AML-193 (cell line): Measurements from ENCODE around the gene CTTNBP2.

Source experiments
- DNase-seq, 2 experiments: peaks; one replicate each; lab custom pipeline; 2025; lab: John Stamatoyannopoulos, UW

The CTTNBP2 gene

DNA sequence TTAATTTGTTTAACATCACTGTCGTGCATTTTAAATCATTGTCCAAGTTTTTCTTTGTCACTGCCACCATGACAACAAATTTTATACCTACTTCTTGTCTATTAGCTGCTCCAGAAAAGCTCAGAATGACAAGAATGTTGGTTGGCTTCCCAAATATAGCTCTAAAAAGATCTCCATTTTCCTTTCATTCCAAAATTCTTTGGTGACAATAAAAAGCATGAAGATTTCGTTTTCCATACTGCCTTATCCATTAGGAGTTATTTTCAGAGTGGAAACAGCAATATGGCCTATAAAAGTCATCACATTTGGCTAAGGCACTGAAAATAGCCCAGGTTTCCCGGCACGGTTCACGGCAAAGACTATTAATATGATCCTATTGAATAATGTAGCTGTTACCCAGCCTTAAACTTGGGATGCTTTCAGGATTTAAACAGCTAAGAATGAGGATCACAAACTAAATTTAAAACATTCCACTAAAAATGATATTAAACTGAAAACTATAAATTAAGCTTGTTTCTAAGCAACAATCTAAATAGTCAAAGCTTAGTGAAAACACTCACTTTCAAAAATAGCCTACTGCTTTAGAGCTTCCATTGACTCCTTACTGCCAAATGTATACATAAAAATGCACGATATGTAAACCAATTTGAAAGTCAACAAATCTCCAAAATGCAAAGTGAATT, 2.7 kb downstream of the CTTNBP2 start:
- no peak for DNase-seq

DNA sequence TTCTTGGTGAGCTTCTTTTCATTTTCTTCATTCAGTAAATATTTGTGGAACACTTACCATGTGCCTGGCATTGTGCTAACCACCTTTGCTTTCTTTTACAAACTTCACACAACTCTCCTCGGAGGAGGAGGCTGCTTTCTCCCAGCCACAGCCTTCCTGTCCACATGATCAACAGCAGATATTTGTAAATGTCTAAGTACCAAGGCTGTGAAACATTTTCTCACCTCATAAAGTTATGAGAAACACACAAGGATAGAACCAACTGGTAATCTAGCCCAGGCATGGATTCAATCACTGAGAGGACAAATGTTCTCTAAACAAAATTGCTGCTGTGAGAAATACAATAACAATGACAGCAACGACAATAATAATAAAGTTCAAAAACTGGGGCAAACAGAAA, 3.9 kb downstream of the CTTNBP2 start:
- no peak for DNase-seq

DNA sequence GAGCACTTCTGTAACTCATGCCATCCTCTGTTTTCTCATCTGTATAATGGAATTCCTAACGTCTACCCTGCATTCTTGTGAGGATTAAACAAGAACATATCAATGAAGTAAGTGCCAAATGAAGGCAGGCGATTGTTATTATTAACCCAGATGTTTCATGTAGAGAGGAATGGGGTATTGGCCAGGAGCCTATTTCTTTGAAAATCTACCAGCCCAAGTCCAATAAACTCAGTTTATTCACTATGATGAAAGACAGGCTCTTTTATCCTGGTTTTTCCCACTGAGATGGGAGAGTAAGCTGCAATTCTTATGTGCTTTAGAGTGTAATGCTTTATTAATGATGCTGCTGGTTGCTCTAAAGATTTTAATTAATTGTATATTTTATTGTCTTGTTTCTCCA, 9.6 kb downstream of the CTTNBP2 start:
- DNase-seq, result no peak

DNA sequence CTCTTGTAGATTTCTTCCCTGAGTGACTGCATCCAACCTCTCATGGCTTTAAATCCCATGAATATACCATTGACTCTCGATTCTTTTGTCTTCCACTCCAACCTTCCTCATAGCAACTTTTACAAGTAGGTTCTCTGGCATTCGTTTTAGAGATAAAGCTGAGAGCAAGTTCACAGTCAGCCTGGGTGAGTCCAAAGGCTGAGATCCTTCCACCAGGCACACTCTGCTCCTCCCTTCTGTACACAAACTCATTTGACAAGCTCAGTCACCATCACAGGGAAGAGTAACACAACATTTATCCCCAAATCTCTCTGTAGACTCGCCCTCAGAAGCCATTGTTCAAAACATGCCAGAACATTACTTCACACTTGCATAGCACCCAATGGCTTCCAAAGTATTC, 10.9 kb downstream of the CTTNBP2 start:
- no peak for DNase-seq

DNA sequence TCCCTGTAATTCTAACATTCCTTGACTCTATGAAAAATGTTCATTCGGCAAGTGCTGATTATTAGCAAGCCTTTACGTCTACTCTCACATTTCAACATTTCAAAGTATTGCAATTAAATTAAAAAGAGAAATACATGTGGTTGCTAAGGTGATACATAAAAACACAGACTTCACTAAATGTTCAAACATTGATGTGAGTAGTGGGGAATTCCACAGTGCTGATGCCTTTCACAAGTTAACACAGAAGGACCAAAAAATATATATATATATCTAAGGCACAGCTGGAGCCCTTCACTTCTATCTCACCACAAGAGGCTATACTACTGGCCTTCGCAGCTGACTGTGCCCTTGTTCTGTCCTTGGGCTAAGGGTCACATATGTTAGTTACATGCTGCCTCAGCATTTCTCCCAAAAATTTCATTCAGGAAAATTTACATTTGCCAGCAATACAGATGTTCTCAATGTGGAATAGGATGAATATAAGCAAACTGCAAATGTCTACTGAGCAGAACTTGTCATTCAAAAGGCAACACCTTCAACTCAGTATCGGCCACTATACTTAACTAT, 13.9 kb downstream of the CTTNBP2 start:
- DNase-seq, result no peak

DNA sequence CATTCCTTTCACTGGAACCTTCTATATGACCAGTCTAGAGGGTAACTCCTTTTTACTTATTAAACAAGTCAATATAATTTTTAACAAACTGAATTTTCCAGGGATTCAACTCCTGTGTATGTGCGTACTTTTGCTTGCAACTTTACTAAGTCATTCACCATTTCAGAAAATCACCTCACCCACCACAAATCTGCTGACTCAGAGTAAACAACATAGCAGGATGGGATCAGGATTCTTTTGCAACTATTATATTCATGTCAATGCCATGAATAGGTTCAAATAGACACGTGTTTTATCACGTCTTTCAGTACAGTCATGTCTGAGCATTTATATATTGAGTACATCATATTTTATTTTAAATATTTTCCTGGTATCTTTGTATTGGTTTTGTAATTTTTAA, 14.5 kb downstream of the CTTNBP2 start:
- no peak for DNase-seq

DNA sequence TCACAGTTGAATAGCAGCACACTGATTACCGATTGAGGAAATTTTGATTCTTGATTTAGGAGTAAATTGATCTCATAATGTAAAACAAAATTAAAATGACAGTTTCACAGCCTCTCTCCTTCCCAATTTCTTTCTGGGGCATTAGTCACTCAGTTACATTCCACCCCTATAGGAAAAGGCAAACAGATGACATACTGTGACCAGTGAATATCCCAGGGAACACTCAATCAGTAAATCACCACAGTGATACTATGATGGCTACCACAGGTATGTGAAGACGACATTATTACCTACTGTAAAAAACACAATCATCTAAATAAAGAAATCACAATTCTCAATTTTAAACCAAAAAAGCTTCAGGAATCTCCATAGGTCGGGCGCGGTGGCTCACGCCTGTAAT, 15.5 kb downstream of the CTTNBP2 start:
- DNase-seq, result no peak

DNA sequence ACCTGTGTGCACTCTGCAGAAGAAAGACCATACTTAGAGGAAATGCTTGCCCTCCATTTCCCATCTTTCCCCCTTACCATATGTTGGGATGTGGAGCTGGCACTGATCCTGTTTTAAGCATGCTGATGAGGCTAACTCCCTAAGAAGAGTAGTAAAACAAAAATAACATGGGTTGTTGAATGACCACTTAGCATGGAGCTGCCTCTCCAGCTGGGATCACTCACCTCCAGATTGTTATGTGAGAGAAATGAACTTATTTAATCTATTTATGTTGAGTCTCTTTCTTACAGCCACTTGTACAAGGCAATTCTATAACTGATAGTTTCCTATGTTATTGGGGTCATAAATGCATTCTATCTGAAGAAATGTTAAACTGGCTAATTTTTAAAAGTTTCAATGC, 17.0 kb downstream of the CTTNBP2 start:
- no peak for DNase-seq

DNA sequence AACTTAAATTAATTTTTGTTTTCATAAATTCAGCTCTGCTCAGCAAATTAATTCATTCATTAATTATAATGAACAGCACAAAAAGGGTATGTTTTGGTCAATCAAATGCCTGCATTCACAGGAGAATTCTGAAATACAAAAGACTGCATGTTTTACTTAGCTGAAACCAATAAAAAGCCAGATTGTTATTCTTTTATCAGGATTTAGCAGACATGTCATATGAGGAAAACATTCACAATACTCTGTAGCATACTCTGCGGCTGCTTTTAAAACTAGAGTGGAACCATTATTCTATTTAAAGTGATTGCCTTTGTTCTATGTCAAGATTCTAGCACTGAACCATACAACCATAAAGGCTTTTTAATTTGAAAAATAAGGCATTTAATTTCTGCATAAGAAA, 19.1 kb downstream of the CTTNBP2 start:
- DNase-seq, result no peak

DNA sequence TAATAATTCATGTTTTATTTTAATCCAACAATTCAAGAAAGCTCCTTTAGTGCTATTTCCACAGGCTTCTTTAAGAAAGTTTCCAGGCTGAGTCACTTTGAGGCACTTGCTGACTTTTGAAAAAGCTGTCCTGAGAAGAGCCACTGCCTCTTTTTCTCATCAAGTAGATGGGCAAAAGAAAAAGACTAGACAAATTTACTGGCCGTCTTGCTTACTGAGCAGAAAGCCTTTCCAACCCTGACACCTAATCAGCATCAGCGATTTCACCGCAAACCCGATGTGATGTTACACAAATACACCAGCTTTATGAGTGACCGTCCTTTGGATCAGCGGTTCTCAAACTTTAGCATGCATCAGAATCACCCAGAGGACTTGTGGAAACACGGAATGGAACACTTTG, 24.3 kb downstream of the CTTNBP2 start:
- DNase-seq, result no peak

DNA sequence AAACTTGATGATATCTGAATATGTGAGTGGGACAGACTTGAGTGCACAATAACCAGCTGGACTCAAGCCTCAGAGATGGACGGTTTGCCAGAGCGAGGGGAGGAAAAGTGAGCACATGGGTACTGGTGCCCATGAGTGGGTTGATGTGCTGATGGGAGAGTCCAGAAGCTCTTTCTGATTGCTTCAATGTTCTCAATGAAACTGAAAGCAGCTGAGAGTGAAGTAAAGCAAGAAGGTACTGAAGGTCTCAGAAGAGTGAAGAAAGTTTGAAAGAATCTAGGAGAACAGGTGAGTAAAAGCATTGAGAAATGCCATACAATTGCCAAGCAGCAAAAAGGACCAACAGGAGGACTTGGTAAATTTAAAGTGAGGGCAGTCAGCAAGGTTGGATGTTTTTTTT, 28.6 kb downstream of the CTTNBP2 start:
- no peak for DNase-seq

DNA sequence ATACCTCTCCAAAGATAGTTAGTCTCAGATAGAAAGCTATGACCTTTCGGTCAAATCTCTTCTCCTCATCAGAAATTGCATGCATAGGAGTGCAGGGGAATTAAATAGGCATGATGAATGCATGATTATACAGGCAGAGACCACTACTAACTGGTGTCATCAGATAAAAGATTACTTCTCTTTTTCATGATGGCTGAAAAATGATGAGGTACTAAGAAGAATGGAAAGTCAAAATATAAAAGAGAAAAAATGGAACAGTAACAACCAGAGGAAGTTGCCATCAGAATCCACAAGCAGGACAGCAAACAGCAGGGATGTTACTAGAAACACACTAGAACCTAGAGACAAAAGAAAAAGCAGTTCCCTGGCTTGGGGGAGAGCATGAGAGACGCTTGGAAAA, 31.6 kb downstream of the CTTNBP2 start:
- DNase-seq, result no peak

DNA sequence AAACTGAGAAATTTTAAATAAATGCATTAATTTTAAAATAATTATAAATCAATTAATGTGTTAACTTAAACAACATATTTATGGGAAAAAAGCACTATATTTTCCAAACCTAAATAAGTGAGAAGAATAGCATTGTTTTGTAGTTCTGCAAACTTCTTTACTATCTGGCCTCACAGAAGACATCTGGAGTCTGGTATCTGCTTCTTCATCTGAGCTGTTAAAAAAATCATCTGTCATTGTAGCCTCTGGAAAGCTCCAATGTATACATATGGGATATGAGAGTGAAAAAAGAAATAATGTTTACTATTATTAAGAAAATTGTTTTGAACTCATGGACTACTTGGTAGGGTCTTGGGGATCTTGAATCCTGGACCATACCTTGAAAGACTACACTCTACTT, 32.2 kb downstream of the CTTNBP2 start:
- no peak for DNase-seq

DNA sequence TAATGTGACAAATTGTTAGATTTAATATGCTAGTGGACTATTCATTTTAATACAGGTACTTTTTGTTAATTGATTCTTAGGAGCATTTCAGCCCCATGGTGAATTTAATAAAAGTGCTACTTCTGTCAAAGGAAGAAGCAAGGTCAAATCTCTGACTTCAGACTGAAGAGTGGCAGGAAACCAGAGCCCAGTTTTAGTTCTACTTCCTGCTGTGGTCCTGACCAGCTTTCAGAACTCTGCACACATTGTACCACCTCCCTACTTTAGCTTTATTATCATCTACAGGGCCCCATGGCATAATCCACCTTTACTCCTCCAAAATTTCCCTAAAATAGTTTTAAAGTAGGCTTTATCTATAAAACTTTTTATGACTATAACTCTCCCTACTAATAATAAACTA, 33.7 kb downstream of the CTTNBP2 start:
- no peak for DNase-seq

DNA sequence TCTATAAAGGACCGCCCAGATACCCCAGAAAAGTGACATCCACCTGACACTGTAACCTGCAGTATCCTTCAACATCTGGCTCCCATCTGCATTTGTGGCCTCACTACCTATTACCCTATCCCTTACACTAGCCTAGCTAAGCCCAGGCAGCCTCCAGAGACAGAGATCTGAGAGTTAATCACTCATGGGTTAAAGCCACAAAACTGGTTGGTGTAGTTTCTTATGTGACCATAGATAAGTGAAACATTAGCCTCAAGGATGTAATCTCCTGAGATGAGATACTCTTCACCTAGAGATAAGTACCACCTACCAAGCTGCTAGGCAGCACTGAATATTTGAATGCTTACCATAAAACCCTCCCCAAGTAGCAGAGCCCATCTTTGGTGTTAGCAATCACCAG, 35.4 kb downstream of the CTTNBP2 start:
- no peak for DNase-seq

DNA sequence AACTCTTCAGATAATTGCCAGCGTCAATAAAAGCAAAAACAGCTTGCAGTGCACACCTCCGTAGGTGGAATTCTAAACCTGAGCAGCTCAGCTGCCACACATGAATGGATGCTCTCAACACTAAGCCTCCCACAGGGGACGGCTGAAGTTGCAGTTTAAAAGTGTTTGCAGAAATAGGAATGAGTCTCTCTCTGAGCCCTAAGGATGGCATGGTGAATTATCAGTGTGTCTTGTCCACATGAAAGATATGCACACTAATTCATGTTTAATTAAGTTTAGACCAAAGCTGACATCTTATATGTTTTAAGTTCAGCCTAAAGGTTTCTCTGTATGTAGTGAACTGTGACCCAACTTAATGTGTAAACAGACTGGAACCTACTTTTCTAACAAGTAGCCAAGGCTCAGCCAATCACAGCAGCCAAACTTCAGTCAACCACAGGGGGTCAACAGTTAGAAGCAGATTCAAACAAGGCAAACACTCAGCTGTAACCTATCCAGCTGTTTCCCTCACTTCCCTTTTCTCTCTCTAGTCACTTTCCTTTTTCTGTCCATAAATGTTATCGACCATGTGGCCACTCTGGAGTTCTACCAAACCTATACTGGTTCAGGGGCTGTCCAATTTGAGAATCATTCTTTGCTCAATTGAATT, 38.1 kb downstream of the CTTNBP2 start:
- no peak for DNase-seq

DNA sequence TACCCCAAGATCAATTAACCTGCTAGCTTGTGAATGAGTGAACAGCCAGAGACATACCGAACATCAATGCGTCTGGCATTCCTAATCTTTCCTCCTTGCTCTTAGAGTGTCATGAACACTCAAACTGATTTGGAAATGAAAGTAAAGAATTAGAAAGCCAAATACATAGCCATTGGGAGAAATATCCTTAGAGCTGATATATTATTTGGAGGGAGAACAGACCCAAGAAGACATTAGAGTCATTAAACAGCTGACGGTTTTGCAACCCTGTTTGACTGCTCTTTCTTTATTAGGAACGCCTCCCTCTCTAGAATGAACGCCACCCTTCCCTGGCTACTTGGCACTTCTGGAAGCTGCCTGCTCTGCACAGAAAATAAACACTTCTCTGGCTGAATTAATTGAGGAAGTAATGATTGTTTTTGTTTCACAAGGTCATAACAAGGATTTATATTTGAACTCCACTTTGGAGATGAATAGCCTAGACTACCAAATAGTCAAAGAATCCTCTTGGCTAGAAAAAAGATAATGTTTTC, 42.8 kb downstream of the CTTNBP2 start:
- DNase-seq, result no peak

DNA sequence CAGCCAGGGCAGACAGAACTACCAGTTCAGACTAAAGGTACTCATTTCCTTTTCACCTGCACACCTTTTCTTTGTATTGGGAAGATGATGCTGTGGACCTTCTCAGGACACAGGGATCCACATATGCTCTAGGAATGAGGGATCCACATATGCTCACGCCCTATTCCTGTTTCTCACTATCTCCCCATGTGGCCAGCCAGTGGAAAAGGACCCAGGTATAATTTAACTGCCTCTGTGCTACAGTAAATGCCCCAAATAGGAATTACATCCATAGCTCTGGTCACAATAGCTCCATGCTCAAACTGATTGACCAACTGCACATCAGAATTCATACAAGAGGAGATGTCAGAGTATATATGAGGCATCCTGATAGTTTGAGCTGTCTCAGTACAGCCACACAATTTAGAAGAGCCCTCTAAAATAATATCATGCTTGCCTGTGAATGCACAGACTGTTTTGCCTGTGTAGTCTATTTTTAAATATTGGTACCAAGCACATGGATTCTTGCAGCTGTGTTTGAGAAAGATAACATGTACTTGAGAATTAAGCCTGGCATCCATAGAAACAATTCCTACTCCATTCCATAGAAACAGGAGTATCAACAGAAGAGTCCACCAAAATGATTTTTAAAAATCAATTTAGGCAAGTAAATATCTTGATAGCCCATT, 43.7 kb downstream of the CTTNBP2 start:
- DNase-seq, result no peak

DNA sequence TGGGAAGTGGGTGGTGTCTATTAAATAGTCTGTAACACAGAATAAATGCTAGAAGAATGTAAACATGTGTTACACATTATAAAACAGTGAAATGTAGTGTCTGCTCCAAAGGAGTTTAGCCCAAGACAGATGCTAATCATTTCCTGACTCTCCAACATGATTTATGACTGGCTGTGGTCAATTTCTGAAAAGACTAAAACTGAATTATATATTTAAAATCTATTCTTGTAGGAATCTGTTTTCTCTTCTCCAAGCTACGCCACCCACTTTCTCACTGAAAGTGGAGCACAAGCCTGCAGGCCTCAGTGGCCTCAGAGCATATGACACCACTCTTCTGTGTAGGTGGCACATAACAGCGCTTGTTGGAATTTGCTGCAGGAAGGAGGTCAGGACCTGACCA, 44.4 kb downstream of the CTTNBP2 start:
- no peak for DNase-seq

DNA sequence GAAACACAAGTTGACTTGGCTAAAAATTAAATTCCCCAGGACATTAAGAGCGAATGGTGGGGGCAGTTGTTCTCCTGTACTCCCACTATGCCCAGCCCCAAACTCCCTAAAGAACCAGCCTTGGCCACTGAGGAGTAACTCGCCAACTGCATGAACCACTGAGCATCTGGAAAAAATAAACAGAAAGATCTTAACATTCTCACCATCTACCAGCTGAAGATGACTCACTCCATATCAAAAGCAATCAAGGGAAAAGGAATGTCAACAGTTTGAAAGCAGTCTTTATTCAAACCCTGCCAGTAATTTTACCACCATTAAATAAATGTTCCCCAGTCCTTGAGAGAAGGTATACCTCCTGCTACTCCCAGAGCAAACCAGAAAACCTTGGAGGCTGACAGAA, 45.4 kb downstream of the CTTNBP2 start:
- DNase-seq, result no peak

DNA sequence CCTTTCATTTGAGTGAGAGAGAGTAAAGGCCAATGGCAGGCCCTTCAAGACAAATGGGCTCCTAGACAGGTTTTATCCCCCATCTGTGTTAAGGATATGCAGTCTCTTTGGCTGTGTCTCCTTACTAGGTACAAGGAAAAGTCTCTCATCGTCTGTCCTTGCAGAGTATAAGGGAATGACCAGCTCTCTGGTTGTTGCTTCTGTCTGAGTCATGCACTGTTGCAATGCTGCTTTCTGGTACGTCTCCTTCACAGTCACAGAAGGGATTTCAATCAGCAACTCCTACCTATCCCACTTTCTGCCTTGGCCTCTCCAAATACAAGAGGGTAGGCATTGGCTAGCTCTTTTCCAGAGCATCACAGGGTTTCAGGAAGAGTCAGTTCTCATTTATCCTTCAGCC, 48.1 kb downstream of the CTTNBP2 start:
- no peak for DNase-seq

DNA sequence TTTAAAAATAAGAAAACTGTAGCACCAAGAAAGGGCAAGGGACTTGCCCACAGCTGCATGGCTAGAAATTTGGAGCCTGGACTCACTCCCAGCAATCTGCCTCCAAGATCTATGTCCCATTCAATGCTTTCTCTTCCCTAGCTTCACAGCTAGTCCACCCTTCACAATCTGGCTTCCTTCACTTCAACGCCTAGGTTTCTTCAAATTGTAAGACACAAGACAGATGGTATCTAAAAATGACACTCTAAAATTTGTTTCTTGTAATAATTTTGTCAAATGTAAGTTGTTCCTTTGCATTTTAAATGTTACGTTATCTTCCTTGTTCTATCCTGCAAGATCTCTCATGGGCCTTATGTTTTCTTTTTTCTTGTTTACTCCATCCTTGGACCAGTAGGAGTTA, 48.6 kb downstream of the CTTNBP2 start:
- no peak for DNase-seq

DNA sequence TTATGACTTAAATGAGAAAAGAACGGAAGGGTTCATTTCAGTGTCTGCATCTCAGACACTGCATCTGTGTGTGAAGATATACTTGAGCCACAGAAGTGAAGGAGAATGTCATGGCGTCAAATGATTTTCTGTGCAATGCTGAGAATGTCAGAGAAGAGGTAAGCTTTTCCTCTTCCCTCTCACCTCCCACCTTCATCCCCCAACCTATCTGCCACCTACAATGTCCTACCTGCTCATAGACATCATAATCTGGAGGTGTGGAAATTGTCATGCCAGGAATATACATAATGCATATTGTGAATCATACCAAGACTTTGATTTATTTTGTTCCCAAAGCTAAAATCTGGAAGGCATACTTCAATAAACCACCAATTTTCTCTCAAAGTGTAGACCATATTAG, 53.7 kb downstream of the CTTNBP2 start:
- no peak for DNase-seq
